GM23248 (cell line): ENCODE data around the gene PEX26.

ENCODE experiments used
- EZH2 ChIP-seq: fragments of 200-600 bp; sonication (generic); IDR thresholded peaks from 2 replicates; pipeline ENCODE4 v1.6.1; 2018; ENCODE audit warnings: antibody characterized with exemption, mild to moderate bottlenecking; ENCODE audit not compliant: insufficient read depth, poor library complexity, severe bottlenecking
- EZH2phosphoT487 ChIP-seq: fragments of 200-600 bp; sonication (generic); IDR thresholded peaks from 2 replicates; pipeline ENCODE4 v1.6.1; 2018; ENCODE audit warnings: antibody characterized with exemption, moderate library complexity, mild to moderate bottlenecking, low read depth; ENCODE audit not compliant: insufficient read depth

DNA sequence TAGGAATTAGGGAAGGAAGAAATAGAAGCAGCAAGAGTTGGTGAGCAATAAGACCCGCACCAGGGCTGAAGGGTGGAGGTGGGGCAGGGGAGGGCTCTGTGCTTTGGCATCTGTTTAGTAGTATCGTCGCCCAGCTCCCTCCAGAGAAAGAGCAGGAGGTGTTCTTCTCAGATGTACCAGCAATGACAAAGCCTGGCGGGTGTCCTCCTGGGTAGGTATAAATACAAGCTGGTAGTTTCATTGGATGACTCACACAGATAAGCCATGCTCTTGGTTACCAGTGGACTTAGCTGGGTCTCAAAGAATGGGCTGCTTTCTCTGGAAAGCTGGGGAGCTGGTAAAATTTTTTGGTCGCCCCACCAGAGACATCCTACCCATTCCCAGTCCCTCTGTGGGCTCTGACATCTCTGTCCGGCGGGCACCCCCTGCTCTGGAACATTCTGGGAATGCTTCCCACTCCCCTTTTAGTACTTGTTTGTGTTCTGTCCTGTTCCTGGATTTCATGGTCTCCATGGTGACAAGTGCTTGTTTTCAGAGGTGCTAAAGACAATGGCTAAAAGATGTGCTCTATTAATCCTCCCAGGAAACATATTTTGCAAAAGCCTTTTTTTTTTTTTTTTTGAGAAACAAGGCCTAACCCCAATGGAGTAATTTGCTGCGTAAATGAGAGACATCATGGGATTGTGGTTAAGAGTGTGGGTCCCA, 17.5 kb downstream of the PEX26 start:
- no peak for TF ChIP-seq EZH2phosphoT487
- no peak for TF ChIP-seq EZH2
